Ascending aorta (tissue), 2 donors: ENCODE measurements around the gene NEURL1. TPM values are rescaled to one million over a fixed set of nuclear protein-coding genes. Genes with fewer than 3 reads are reported as not detected.

Source experiments
- DNase-seq, 2 donors: peaks; one replicate each; pipeline ENCODE4 v3.0.0-alpha.2; 2019; ENCODE audit warnings: low spot score in 2 of 2
- H3K27ac ChIP-seq, 2 donors: fragments of 200-600 bp; sonication (generic); one replicate each; pipeline ENCODE4 v1.5.1; 2016 to 2017; ENCODE audit warnings: mild to moderate bottlenecking in 1 of 2
- H3K27me3 ChIP-seq: fragments of 200-600 bp; sonication (generic); one replicate; pipeline ENCODE4 v1.5.1; 2017
- H3K36me3 ChIP-seq, 2 donors: fragments of 200-600 bp; sonication (generic); one replicate each; pipeline ENCODE4 v1.5.1; 2016
- H3K4me1 ChIP-seq, 2 donors: fragments of 200-600 bp; sonication (generic); one replicate each; pipeline ENCODE4 v1.5.1; 2016 to 2017; ENCODE audit warnings: mild to moderate bottlenecking in 1 of 2
- H3K4me3 ChIP-seq, 2 donors: fragments of 200-600 bp; sonication (generic); one replicate each; pipeline ENCODE4 v1.5.1; 2016 to 2017; ENCODE audit warnings: mild to moderate bottlenecking in 1 of 2
- H3K9me3 ChIP-seq, 2 donors: fragments of 200-600 bp; sonication (generic); one replicate each; pipeline ENCODE4 v1.5.1; 2016
- CTCF ChIP-seq, 3 experiments: fragments of 200-600 bp in 2 of 3; fragments of 450-650 bp in 1 of 3; sonication (generic) in 2 of 3; IDR thresholded peaks; one replicate each; pipeline ENCODE4 v1.5.1; 2016 to 2019; ENCODE audit warnings: antibody characterized with exemption in 3 of 3, mild to moderate bottlenecking in 1 of 3, moderate library complexity in 1 of 3
- intact Hi-C: fragments of 100-400 bp; cut with DNase I; formaldehyde crosslinking; loops from one replicate; pipeline ENCODE4 v1.15.1; 2023
- total RNA-seq: library from RNA; depleted of rRNA; stranded (reverse); fragments of >200 nt; gene quantifications from one replicate; pipeline ENCODE4 v1.1.0, GENCODE V29; 2016

The NEURL1 gene
- total RNA-seq, 1 donor from 2014 or later: not detected

GRCh38 chr10:103504181-103504783, 10.8 kb downstream of the NEURL1 start:
- TF ChIP-seq CTCF (IDR thresholded peaks at IDR 0.05): no peak
- Histone ChIP-seq H3K27me3 (no peaks in the 10 kb centered on the region), H3K4me1 (peaks cover 0 to 2% of the 10 kb centered on the region in 2 donors), H3K36me3 (no peaks in the 10 kb centered on the region), H3K9me3 (no peaks in the 10 kb centered on the region), H3K4me3 (no peak overlapping the region), H3K27ac (no peak overlapping the region)
- DNase-seq: peak in 1 of 2 donors; percentile 46
- intact Hi-C loops: no loop called here

- peaks cover 0 to 2% of the 10 kb centered on the region in 2 donors for H3K4me1 ChIP-seq
- no peak overlapping the region for H3K4me3 ChIP-seq
- no peak overlapping the region for H3K27ac ChIP-seq
- intact Hi-C loops: no loop called here
- H3K9me3 ChIP-seq: no peaks in the 10 kb centered on the region
- no peak for TF ChIP-seq CTCF (IDR thresholded peaks at IDR 0.05)
- DNase-seq: peak in 1 of 2 donors; percentile 33
- H3K36me3 ChIP-seq: no peaks in the 10 kb centered on the region
- no peaks in the 10 kb centered on the region for H3K27me3 ChIP-seq
Observed at GRCh38 chr10:103506061-103506460, 12.6 kb downstream of the NEURL1 start.

- Histone ChIP-seq H3K36me3 (no peaks in the 10 kb centered on the region), H3K27ac (no peak overlapping the region), H3K27me3 (no peaks in the 10 kb centered on the region), H3K4me1 (peaks cover 0 to 2% of the 10 kb centered on the region in 2 donors), H3K4me3 (no peak overlapping the region), H3K9me3 (no peaks in the 10 kb centered on the region)
- no peak for TF ChIP-seq CTCF (IDR thresholded peaks at IDR 0.05)
- intact Hi-C loops: no loop called here
- DNase-seq: no peak
Observed at GRCh38 chr10:103507235-103508191, 14.0 kb downstream of the NEURL1 start.

GRCh38 chr10:103510046-103510685, 16.7 kb downstream of the NEURL1 start:
- peak in 1 of 2 donors; percentile 48 for DNase-seq
- TF ChIP-seq CTCF (IDR thresholded peaks at IDR 0.05): no peak

GRCh38 chr10:103510791-103511752, 17.6 kb downstream of the NEURL1 start:
- H3K36me3 ChIP-seq: no peaks in the 10 kb centered on the region
- H3K27me3 ChIP-seq: no peaks in the 10 kb centered on the region
- H3K9me3 ChIP-seq: no peaks in the 10 kb centered on the region
- TF ChIP-seq CTCF (IDR thresholded peaks at IDR 0.05): no peak
- H3K27ac ChIP-seq: no peak overlapping the region
- no peaks in the 10 kb centered on the region for H3K4me1 ChIP-seq
- DNase-seq: peak in 1 of 2 donors; percentile 57
- intact Hi-C loops: no loop called here
- no peak overlapping the region for H3K4me3 ChIP-seq

More at GRCh38 chr10:103510046-103510685, 16.7 kb downstream of the NEURL1 start:
- no peaks in the 10 kb centered on the region for H3K27me3 ChIP-seq
- no peaks in the 10 kb centered on the region for H3K36me3 ChIP-seq
- no peak overlapping the region for H3K4me3 ChIP-seq
- H3K27ac ChIP-seq: no peak overlapping the region
- no peaks in the 10 kb centered on the region for H3K4me1 ChIP-seq
- H3K9me3 ChIP-seq: no peaks in the 10 kb centered on the region
- intact Hi-C loops: no loop called here
